Progenitor cell of endocrine pancreas (in vitro differentiated cells): ENCODE data around the gene PARVB. TPM values are rescaled to one million over a fixed set of nuclear protein-coding genes. Genes with fewer than 3 reads are reported as not detected.

Experiments used
- DNase-seq: peaks from one replicate; pipeline ENCODE4 v3.0.0; 2021; ENCODE audit warnings: low spot score; ENCODE audit not compliant: unreplicated experiment
- H3K27ac Mint-ChIP-seq: 2 replicates; pipeline ENCODE4 v1.8.0; 2021; ENCODE audit warnings: mild to moderate bottlenecking, moderate library complexity, mixed read lengths
- H3K27me3 Mint-ChIP-seq: 2 replicates; pipeline ENCODE4 v1.8.0; 2021; ENCODE audit warnings: mixed read lengths
- H3K36me3 Mint-ChIP-seq: 2 replicates; pipeline ENCODE4 v1.8.0; 2022; ENCODE audit warnings: mixed read lengths; ENCODE audit not compliant: insufficient read depth
- H3K4me1 Mint-ChIP-seq: 2 replicates; pipeline ENCODE4 v1.8.0; 2021; ENCODE audit warnings: low read depth, mixed read lengths
- H3K4me3 Mint-ChIP-seq: 2 replicates; pipeline ENCODE4 v1.8.0; 2021; ENCODE audit warnings: low read depth, mild to moderate bottlenecking, moderate library complexity, mixed read lengths
- H3K9me3 Mint-ChIP-seq: 2 replicates; pipeline ENCODE4 v1.8.0; 2021; ENCODE audit warnings: low read depth, mixed read lengths
- total RNA-seq: library from RNA; stranded (reverse); gene quantifications from 2 replicates; pipeline ENCODE4 v1.2.1, GENCODE V29; 2021
- TF ChIP-seq, protein P1 (sequence below): fragments of 200-600 bp; sonication (generic); IDR thresholded peaks from one replicate; pipeline ENCODE4 v1.5.0; 2021; ENCODE audit warnings: antibody characterized with exemption, mild to moderate bottlenecking; ENCODE audit not compliant: unreplicated experiment

The PARVB gene
- total RNA-seq, 1 donor from 2014 or later: 11.8 TPM

DNA sequence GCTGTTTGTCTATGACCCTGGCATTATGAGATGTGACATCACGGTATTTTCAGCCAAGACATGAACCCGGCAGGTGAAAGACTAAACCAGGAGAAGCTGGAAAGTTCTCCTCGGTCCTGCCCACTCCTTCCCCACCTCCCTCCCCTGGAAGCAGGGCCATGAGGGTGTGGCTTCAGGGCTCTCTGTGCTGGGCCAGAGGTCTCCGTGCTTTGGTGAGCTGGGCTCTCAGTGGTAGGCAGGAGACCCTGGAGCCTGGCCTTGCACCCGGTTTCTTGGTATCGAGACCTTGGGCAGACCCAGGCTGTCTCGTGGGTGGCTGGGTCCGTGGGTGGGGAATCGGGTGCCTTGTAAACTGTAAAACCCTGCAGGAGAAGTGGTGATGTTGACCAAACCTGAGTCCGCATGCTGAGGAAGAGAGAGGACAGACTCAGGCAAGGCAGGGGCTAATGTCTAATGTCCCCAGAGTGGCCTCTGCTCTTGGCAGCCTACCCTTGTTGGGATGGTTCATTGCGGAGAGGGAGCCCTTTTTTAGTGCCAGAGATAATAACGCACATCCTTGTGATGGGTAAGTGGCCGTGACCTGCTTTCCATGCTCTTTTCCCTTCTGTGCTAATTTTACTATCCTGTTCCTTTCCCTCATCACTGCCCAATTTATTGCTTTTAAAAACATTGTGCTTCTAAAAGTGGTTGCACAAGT is 108.0 kb downstream of the PARVB start:
- H3K9me3 Mint-ChIP-seq: peaks cover 10% of the 10 kb centered on the region
- no peaks in the 10 kb centered on the region for H3K27me3 Mint-ChIP-seq
- TF ChIP-seq, protein P1, sequence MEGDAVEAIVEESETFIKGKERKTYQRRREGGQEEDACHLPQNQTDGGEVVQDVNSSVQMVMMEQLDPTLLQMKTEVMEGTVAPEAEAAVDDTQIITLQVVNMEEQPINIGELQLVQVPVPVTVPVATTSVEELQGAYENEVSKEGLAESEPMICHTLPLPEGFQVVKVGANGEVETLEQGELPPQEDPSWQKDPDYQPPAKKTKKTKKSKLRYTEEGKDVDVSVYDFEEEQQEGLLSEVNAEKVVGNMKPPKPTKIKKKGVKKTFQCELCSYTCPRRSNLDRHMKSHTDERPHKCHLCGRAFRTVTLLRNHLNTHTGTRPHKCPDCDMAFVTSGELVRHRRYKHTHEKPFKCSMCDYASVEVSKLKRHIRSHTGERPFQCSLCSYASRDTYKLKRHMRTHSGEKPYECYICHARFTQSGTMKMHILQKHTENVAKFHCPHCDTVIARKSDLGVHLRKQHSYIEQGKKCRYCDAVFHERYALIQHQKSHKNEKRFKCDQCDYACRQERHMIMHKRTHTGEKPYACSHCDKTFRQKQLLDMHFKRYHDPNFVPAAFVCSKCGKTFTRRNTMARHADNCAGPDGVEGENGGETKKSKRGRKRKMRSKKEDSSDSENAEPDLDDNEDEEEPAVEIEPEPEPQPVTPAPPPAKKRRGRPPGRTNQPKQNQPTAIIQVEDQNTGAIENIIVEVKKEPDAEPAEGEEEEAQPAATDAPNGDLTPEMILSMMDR: no peak
- H3K27ac Mint-ChIP-seq: no peak overlapping the region
- peaks cover 2% of the 10 kb centered on the region for H3K4me1 Mint-ChIP-seq
- DNase-seq: no peak
- H3K36me3 Mint-ChIP-seq: peaks cover 15% of the 10 kb centered on the region
- no peak overlapping the region for H3K4me3 Mint-ChIP-seq

DNA sequence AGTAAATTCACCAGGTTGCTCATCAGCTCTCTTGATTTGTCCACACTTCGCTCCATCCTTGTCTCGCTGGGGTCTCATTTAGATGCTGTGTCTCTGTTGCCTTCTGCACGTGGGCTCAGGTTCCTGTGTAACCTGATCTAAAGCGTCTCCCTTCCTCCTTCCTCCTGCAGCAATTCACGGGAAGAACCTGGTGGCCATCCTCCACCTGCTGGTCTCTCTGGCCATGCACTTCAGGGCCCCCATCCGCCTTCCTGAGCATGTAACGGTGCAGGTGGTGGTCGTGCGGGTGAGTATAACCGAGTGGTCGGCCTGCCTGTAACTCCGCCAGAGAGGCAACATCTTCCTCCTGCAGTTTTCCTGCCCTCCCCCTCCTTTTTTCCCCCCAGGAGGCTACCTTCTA is 108.6 kb downstream of the PARVB start:
- H3K4me1 Mint-ChIP-seq: peaks cover 2% of the 10 kb centered on the region
- H3K4me3 Mint-ChIP-seq: no peak overlapping the region
- H3K36me3 Mint-ChIP-seq: peaks cover 12% of the 10 kb centered on the region
- no peak for DNase-seq
- no peak overlapping the region for H3K27ac Mint-ChIP-seq
- TF ChIP-seq, protein P1: no peak
- peaks cover 7% of the 10 kb centered on the region for H3K9me3 Mint-ChIP-seq
- H3K27me3 Mint-ChIP-seq: no peaks in the 10 kb centered on the region

DNA sequence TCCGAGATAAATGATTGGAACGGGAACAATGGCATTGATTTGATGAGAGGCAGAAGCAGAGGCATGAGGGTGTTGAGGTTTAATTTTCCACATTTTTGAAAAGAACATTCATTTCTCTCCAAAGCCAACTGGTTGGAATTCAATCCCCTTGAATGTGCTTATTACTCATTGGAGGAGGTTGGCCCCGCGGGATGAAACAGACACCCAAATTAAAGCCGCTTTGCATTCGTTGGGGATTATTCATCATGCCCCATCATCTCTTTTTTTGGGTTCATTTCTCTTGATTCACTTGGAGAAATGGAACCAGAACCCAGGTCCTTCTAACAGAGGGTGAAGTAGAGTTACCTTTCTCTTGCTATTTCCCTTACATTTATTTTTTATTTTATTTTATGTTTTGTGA is 109.1 kb downstream of the PARVB start:
- peaks cover 7% of the 10 kb centered on the region for H3K9me3 Mint-ChIP-seq
- no peak overlapping the region for H3K27ac Mint-ChIP-seq
- H3K4me3 Mint-ChIP-seq: no peak overlapping the region
- H3K36me3 Mint-ChIP-seq: peaks cover 14% of the 10 kb centered on the region
- no peak for DNase-seq
- H3K4me1 Mint-ChIP-seq: peaks cover 2% of the 10 kb centered on the region
- TF ChIP-seq, protein P1: no peak
- no peaks in the 10 kb centered on the region for H3K27me3 Mint-ChIP-seq

DNA sequence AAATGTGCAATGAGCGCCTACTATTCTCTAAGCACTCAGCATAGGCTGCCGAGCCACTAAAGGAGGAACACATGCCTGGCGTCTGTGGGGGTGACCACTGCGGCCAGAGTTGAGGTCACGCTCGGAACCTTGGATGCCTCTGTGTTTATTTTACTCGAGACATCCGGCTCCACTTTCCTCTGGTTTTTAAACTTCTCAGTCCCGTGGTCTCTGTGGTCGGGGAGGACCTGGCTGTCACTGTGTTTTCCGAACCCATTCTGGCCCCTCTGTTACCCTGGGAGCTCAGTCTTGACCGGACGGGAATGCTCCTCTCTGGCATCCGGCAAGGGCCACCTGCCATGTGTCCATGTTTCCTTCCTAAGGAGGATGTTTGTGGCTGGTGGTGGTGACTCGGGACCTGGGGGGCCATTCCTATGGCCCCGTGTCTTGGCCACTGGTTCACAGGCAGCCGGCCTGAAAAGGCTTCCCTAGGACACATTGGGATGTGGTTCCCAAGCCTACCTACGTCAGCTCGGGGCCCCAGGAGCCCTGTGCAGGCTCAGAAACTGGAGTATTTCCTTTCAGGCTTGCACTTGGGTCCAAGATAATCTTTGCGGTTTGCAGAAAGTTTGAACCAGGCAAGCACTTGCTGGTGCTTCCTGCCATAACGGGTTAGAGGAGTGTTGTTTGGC is 109.9 kb downstream of the PARVB start:
- H3K9me3 Mint-ChIP-seq: peaks cover 7% of the 10 kb centered on the region
- no peak overlapping the region for H3K27ac Mint-ChIP-seq
- H3K4me3 Mint-ChIP-seq: no peak overlapping the region
- H3K36me3 Mint-ChIP-seq: peaks cover 14% of the 10 kb centered on the region
- H3K4me1 Mint-ChIP-seq: peaks cover 2% of the 10 kb centered on the region
- no peak for DNase-seq
- no peaks in the 10 kb centered on the region for H3K27me3 Mint-ChIP-seq
- TF ChIP-seq, protein P1: no peak

DNA sequence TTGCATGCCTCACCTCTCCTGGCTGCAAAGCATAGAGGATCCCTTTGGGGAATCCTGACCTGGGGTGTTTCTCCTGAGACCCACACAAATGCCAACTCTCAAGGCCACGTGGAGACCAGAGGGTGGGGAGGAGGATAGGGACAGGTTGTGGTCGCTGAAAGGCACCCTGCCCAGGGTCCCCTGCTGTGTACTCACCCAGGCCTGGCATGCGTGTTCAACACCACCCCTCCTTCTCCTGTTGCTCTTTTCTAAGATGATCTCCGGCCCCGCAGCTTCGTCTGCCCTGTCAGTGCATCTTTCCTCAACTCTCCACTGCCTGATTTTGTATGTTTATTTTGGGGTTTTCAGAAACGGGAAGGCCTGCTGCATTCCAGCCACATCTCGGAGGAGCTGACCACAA is 112.0 kb downstream of the PARVB start:
- Mint-ChIP-seq H3K4me1 (peaks cover 5% of the 10 kb centered on the region), H3K4me3 (no peak overlapping the region), H3K27ac (no peak overlapping the region), H3K36me3 (peaks cover 14% of the 10 kb centered on the region), H3K27me3 (no peaks in the 10 kb centered on the region), H3K9me3 (peaks cover 7% of the 10 kb centered on the region)
- TF ChIP-seq, protein P1: no peak
- no peak for DNase-seq
